ENCODE results near the gene NRTN.

The NRTN gene

DNA sequence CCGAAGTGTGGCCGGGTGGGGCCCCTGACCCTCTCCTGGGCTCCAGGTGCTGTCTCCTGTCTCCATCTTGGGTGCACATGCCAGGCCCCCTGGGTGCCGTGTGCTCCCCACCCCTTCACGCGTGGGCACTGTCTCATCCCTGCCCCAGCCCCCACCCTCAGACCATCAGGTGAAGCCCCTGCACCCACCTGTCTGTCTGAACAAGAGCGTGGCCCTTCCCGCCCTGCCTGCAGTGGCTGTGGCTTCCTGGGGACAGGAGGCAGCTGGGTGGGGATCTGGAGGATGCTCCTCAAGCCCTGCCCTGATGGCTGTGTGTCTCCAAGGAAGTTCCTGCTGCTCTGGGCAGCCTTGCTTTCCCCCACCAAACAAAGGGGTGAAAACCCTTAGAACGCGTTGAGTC is 22.5 kb upstream of the NRTN start:
- Histone ChIP-seq H3K4me2 (ENCODE audit: low read length) (no peak overlapping the region), H3K9me2 (replicated peaks; ENCODE audit: control insufficient read depth, low read length) (no peaks in the 10 kb centered on the region), H3K9me3 (ENCODE audit: control insufficient read depth, insufficient read depth, low read length) (no peaks in the 10 kb centered on the region), H3K27ac (ENCODE audit: low read depth, low read length) (no peak overlapping the region), H3K27me3 (ENCODE audit: control insufficient read depth, low read length) (no peaks in the 10 kb centered on the region), H3K36me3 (ENCODE audit: control insufficient read depth, low read length) (peaks cover 28% of the 10 kb centered on the region), H3K4me3 (ENCODE audit: low read length) (no peak overlapping the region), H3K79me2 (ENCODE audit: control insufficient read depth, low read length) (no peaks in the 10 kb centered on the region), H3F3A (ENCODE audit: control insufficient read depth, insufficient read depth) (no peaks in the 10 kb centered on the region), H3K4me1 (ENCODE audit: control insufficient read depth, low read length) (no peaks in the 10 kb centered on the region), H4K20me1 (ENCODE audit: control insufficient read depth, insufficient read depth, low read depth, low read length) (no peaks in the 10 kb centered on the region; the same call in 1 of the 2 replicates)
- TF ChIP-seq, protein P1, sequence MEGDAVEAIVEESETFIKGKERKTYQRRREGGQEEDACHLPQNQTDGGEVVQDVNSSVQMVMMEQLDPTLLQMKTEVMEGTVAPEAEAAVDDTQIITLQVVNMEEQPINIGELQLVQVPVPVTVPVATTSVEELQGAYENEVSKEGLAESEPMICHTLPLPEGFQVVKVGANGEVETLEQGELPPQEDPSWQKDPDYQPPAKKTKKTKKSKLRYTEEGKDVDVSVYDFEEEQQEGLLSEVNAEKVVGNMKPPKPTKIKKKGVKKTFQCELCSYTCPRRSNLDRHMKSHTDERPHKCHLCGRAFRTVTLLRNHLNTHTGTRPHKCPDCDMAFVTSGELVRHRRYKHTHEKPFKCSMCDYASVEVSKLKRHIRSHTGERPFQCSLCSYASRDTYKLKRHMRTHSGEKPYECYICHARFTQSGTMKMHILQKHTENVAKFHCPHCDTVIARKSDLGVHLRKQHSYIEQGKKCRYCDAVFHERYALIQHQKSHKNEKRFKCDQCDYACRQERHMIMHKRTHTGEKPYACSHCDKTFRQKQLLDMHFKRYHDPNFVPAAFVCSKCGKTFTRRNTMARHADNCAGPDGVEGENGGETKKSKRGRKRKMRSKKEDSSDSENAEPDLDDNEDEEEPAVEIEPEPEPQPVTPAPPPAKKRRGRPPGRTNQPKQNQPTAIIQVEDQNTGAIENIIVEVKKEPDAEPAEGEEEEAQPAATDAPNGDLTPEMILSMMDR (IDR thresholded peaks at IDR 0.05; ENCODE audit: low read depth, low read length, poor library complexity, severe bottlenecking), result no peak
- no peak for TF ChIP-seq EZH2phosphoT487 (IDR thresholded peaks at IDR 0.05; ENCODE audit: borderline replicate concordance, low read length)

DNA sequence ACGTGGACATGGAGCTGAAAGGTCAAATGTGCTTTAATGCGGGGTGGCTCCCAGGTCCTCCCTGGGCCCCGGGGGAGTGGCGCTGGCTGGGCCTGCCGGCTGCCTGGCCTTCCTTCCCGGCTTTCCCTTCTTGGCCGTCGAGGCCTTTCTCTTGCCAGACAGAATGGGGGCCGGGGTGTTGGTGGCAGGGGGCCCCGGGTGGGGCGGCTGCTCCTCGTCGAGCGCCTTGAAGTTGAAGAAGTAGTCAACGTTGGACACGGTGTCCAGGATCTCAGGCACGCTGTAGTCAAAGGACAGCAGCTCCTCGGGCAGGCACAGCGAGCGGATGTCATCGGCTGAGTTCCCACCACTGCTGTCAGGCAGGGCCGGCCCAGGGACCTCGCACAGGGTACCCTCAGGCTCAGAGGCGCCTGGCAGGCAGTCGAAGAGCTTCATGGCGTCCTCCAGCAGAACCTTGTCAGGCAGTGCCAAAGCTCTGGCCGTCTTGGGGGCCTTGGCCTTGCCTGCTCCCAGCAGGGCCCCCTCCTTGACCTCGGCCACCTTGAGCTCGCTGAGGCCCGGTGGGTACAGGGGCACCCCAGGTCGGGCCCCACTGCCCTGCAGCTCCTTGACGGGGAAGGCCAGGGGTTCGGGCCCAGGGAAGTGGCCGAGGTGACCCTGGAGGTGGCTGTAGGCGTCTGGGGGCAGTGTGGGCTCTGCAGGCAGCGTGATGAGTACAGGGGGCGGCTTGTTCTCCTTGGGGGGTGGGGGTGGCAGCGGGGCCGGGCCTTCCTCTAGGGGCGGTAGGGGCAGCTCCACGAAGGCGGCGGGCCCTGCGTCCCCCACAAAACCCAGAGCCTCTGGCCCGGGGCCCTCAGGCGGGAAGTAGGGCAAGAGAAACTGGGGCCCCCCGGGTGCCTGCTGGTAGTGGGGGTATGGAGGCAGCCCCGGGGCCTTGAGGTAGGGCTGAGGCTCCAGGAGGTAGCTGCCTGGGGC is 21.6 kb upstream of the NRTN start:
- H3K4me2 ChIP-seq (ENCODE audit: low read length), result no peak overlapping the region
- H3K4me3 ChIP-seq (ENCODE audit: low read length), result no peak overlapping the region
- H3K9me2 ChIP-seq (replicated peaks; ENCODE audit: control insufficient read depth, low read length), result no peaks in the 10 kb centered on the region
- H3K36me3 ChIP-seq (ENCODE audit: control insufficient read depth, low read length), result peaks cover 37% of the 10 kb centered on the region
- H3K9me3 ChIP-seq (ENCODE audit: control insufficient read depth, insufficient read depth, low read length), result no peaks in the 10 kb centered on the region
- H3K27me3 ChIP-seq (ENCODE audit: control insufficient read depth, low read length), result no peaks in the 10 kb centered on the region
- H3F3A ChIP-seq (ENCODE audit: control insufficient read depth, insufficient read depth), result no peaks in the 10 kb centered on the region
- H4K20me1 ChIP-seq (ENCODE audit: control insufficient read depth, insufficient read depth, low read depth, low read length), result no peaks in the 10 kb centered on the region; the same call in 1 of the 2 replicates
- H3K79me2 ChIP-seq (ENCODE audit: control insufficient read depth, low read length), result 0 out of 2 replicates have a peak, but pooled peaks cover under 1% of the 10 kb centered on the region
- no peak for TF ChIP-seq EZH2phosphoT487 (IDR thresholded peaks at IDR 0.05; ENCODE audit: borderline replicate concordance, low read length)
- TF ChIP-seq, protein P1 (IDR thresholded peaks at IDR 0.05; ENCODE audit: low read depth, low read length, poor library complexity, severe bottlenecking), result no peak
- H3K4me1 ChIP-seq (ENCODE audit: control insufficient read depth, low read length), result no peaks in the 10 kb centered on the region
- H3K27ac ChIP-seq (ENCODE audit: low read depth, low read length), result no peak overlapping the region

DNA sequence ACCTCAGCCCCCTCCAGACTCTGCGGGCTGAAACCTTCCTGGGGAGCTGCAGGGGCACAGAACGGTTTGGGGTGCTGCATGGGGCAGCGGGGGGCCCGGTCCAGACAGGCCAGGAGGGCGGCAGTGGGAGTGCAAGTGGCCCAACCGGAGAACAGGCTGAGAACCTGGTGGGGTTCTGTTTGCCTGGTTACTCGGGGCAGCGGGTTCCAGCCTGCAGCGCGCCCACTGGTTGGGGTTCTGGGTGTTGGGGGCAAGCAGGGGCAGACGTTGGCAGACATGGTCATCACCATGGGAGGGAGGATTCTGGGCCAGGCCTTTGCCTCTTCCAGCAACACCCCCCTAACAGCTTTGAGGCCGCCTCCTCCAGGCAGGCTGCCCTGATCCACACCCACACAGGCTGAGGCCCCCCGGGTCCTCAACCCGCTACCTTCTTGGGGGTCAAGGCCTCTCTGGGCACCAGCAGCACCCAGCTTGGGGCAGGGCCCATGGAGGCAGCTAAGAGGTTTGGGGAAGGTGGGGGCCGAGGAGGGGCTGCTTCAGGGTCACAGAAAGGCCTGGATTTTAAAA is 20.2 kb upstream of the NRTN start, which contains the start of gene PRR22:
Gene PRR22, minus strand, starts transcription at position 166 of the 567 bp plus-strand sequence. Its CDS starts 86 bp downstream, at position 80.
- no peaks in the 10 kb centered on the region for H3K9me3 ChIP-seq (ENCODE audit: control insufficient read depth, insufficient read depth, low read length)
- peaks cover 12% of the 10 kb centered on the region for H3K79me2 ChIP-seq (ENCODE audit: control insufficient read depth, low read length)
- H3K4me2 ChIP-seq (ENCODE audit: low read length), result no peak within 1 kb of the TSS
- H3K4me1 ChIP-seq (ENCODE audit: control insufficient read depth, low read length), result peaks cover under 1% of the 10 kb centered on the region; the same call in 1 of the 2 replicates
- TF ChIP-seq EZH2phosphoT487 (IDR thresholded peaks at IDR 0.05; ENCODE audit: borderline replicate concordance, low read length), result no peak
- TF ChIP-seq, protein P1 (IDR thresholded peaks at IDR 0.05; ENCODE audit: low read depth, low read length, poor library complexity, severe bottlenecking), result no peak
- no peaks in the 10 kb centered on the region; the same call in 1 of the 2 replicates for H4K20me1 ChIP-seq (ENCODE audit: control insufficient read depth, insufficient read depth, low read depth, low read length)
- H3K27me3 ChIP-seq (ENCODE audit: control insufficient read depth, low read length), result no peaks in the 10 kb centered on the region
- H3K27ac ChIP-seq (ENCODE audit: low read depth, low read length), result no peak within 1 kb of the TSS
- H3K9me2 ChIP-seq (replicated peaks; ENCODE audit: control insufficient read depth, low read length), result no peaks in the 10 kb centered on the region
- H3K36me3 ChIP-seq (ENCODE audit: control insufficient read depth, low read length), result peaks cover 52% of the 10 kb centered on the region
- no peaks in the 10 kb centered on the region for H3F3A ChIP-seq (ENCODE audit: control insufficient read depth, insufficient read depth)
- no peak within 1 kb of the TSS for H3K4me3 ChIP-seq (ENCODE audit: low read length)

Measured in DOHH2 (cell line).